GM12878 (cell line): Measurements from ENCODE around the gene MSI2. TPM values are rescaled to one million over a fixed set of nuclear protein-coding genes. Genes with fewer than 3 reads are reported as not detected.

Experiments
- ATAC-seq: fragments of 200-7000 bp; cut with Tn5 transposase; 3 replicates; pipeline ENCODE4 v1.9.1; 2020; ENCODE audit warnings: mild to moderate bottlenecking, moderate library complexity
- BruUV-seq: library from RNA; stranded (reverse); fragments of 400-500 nt; replicated peaks from 2 replicates; lab custom pipeline; 2021; lab: Mats Ljungman, UMichigan
- CTCF ChIA-PET: fragments of 300-600 bp; sonication (Branson Sonifier 250); formaldehyde crosslinking; extraction: SDS; loops from one replicate; lab custom pipeline; 2021; ENCODE audit warnings: inconsistent platforms; lab: Yijun Ruan, JAX
- POLR2A ChIA-PET: fragments of 350-600 bp; formaldehyde crosslinking; extraction: SDS; loops from one replicate; lab custom pipeline; 2021; ENCODE audit warnings: inconsistent platforms; lab: Charles Lee
- RAD21 ChIA-PET: fragments of 300-600 bp; sonication (Branson Sonifier 250); formaldehyde crosslinking; loops from one replicate; lab custom pipeline; 2023; ENCODE audit warnings: antibody characterized with exemption; ENCODE audit not compliant: unreplicated experiment; lab: Charles Lee
- SMC1A ChIA-PET: fragments of 300-600 bp; sonication (Branson Sonifier 250); formaldehyde crosslinking; loops from one replicate; lab custom pipeline; 2023; ENCODE audit not compliant: unreplicated experiment, uncharacterized antibody; lab: Charles Lee
- DNase-seq: peaks from one replicate; pipeline ENCODE4 v3.0.0-alpha.2; 2011; ENCODE audit warnings: low read depth, low spot score
- FAIRE-seq: peaks from 3 replicates; lab custom pipeline; 2011; peaks lifted over from hg19 to GRCh38; lab: Jason Lieb, UNC
- H2AFZ ChIP-seq: 2 replicates; pipeline ENCODE4 v1.6.0; 2011; ENCODE audit warnings: low read depth, low read length, control low read depth; ENCODE audit not compliant: control insufficient read depth
- H3K27ac ChIP-seq: 2 replicates; pipeline ENCODE4 v1.5.1; 2011; ENCODE audit warnings: control low read depth; ENCODE audit not compliant: control insufficient read depth, insufficient read depth
- H3K27me3 ChIP-seq, 2 experiments: replicated peaks in 1 of 2; 2 replicates each; pipeline versions ENCODE4 v1.6.0 to v1.6.1; 2011; ENCODE audit warnings: low read length in 1 of 2; ENCODE audit not compliant: control insufficient read depth in 2 of 2, insufficient read depth in 2 of 2
- H3K36me3 ChIP-seq, 2 experiments: 2 replicates each; pipeline ENCODE4 v1.5.1; 2011; ENCODE audit warnings: low read length in 1 of 2; ENCODE audit not compliant: control insufficient read depth in 2 of 2, insufficient read depth in 2 of 2
- H3K4me1 ChIP-seq: 2 replicates; pipeline ENCODE4 v1.6.1; 2011; ENCODE audit warnings: mild to moderate bottlenecking, low read length, moderate library complexity, mixed read lengths; ENCODE audit not compliant: control insufficient read depth, insufficient read depth
- H3K4me2 ChIP-seq: 2 replicates; pipeline ENCODE4 v1.6.0; 2011; ENCODE audit warnings: control low read depth; ENCODE audit not compliant: control insufficient read depth, insufficient read depth
- H3K4me3 ChIP-seq: fragments of 200-600 bp; sonication (generic); 2 replicates; pipeline ENCODE4 v1.5.1; 2016
- H3K79me2 ChIP-seq: 2 replicates; pipeline ENCODE4 v1.6.0; 2011; ENCODE audit warnings: low read length; ENCODE audit not compliant: control insufficient read depth, insufficient read depth
- H3K9ac ChIP-seq: 2 replicates; pipeline ENCODE4 v1.8.0; 2011; ENCODE audit warnings: low read length, control low read depth, mixed read lengths; ENCODE audit not compliant: control insufficient read depth, insufficient read depth
- H3K9me3 ChIP-seq: replicated peaks from 3 replicates; pipeline ENCODE4 v1.5.1; 2011; ENCODE audit warnings: mild to moderate bottlenecking, low read length; ENCODE audit not compliant: control insufficient read depth, insufficient read depth
- H4K20me1 ChIP-seq: 2 replicates; pipeline ENCODE4 v1.6.0; 2011; ENCODE audit not compliant: control insufficient read depth, insufficient read depth
- GABPA ChIP-seq: IDR thresholded peaks from 2 replicates; pipeline ENCODE4 v1.6.1; 2014; ENCODE audit warnings: antibody characterized with exemption, low read depth, mild to moderate bottlenecking, inconsistent platforms
- IKZF1 ChIP-seq: fragments of 450-650 bp; conservative IDR thresholded peaks from 2 replicates; pipeline ENCODE4 v1.6.1; 2017; ENCODE audit warnings: antibody characterized with exemption, mild to moderate bottlenecking
- KLF5 ChIP-seq: fragments of 450-650 bp; IDR thresholded peaks from 2 replicates; pipeline ENCODE4 v1.6.1; 2014; ENCODE audit warnings: mild to moderate bottlenecking; ENCODE audit not compliant: partially characterized antibody
- LARP7 ChIP-seq: fragments of 450-650 bp; IDR thresholded peaks from 2 replicates; pipeline ENCODE4 v1.6.1; 2017; ENCODE audit warnings: mild to moderate bottlenecking
- POLR2A ChIP-seq: IDR thresholded peaks from 2 replicates; pipeline ENCODE4 v1.6.1; 2011; ENCODE audit warnings: low read depth, mild to moderate bottlenecking, low read length
- POU2F2 ChIP-seq: IDR thresholded peaks from 3 replicates; pipeline ENCODE4 v1.6.1; 2011; ENCODE audit warnings: low read depth, mild to moderate bottlenecking, low read length, borderline replicate concordance
- RELB ChIP-seq: fragments of 450-650 bp; IDR thresholded peaks from 2 replicates; pipeline ENCODE4 v1.6.1; 2017; ENCODE audit warnings: low read depth, mild to moderate bottlenecking, moderate library complexity
- SPI1 ChIP-seq: IDR thresholded peaks from 2 replicates; pipeline ENCODE4 v1.6.1; 2011; ENCODE audit warnings: low read depth, mild to moderate bottlenecking, low read length, moderate library complexity, borderline replicate concordance; ENCODE audit not compliant: insufficient read depth
- ZNF274 ChIP-seq: IDR thresholded peaks from one replicate; pipeline ENCODE4 v1.8.0; 2011; ENCODE audit not compliant: insufficient read length, insufficient read depth
- ZNF592 ChIP-seq: fragments of 450-650 bp; IDR thresholded peaks from 2 replicates; pipeline ENCODE4 v1.6.1; 2017; ENCODE audit warnings: mild to moderate bottlenecking, moderate library complexity
- WGBS: methylation state at CpG from one replicate; pipeline ENCODE4 v1.1.6; 2016; ENCODE audit warnings: low lambda C conversion rate; ENCODE audit not compliant: insufficient replicate concordance, insufficient coverage; ENCODE audit errors: missing lambda C conversion rate; 5-methylcytosine and 5-hydroxymethylcytosine counted together
- in situ Hi-C: fragments of 300-500 bp; cut with MboI; formaldehyde crosslinking; loops from 9 replicates; pipeline ENCODE4 v1.14.3; 2018; ENCODE audit warnings: mixed read lengths
- intact Hi-C: fragments of 100-400 bp; cut with micrococcal nuclease; formaldehyde crosslinking; loops from one replicate; pipeline ENCODE4 v1.14.2; 2022; ENCODE audit not compliant: unreplicated experiment
- polyA plus RNA-seq, 11 experiments: library from polyadenylated mRNA; depleted of rRNA in 4 of 11; unstranded in 6 of 11; stranded (reverse) in 5 of 11; fragments of >200 nt; fragmentation: Nextera tagmentation in 4 of 11; fragmentation: Illumina TruSeq in 1 of 11; extraction: Ambion mirVana in 4 of 11; extraction: Trizol in 1 of 11; gene quantifications; 1 replicate in 1 of 11; 2 replicates in 10 of 11; pipeline versions ENCODE4 v1.2.1 to v1.2.3, GENCODE V29; 2011 to 2016; ENCODE audit warnings: inconsistent platforms in 2 of 11, missing spikeins in 2 of 11, low read depth in 1 of 11
- small RNA-seq: library from RNA; depleted of rRNA; stranded (forward); fragments of <200 nt; gene quantifications from one replicate; pipeline ENCODE3, GENCODE V24; 2014
- total RNA-seq, 4 experiments: library from RNA; depleted of rRNA in 3 of 4; stranded (reverse); fragments of >200 nt in 3 of 4; fragmentation: Illumina TruSeq in 1 of 4; extraction: Trizol in 1 of 4; gene quantifications; 2 replicates each; pipeline versions ENCODE4 v1.2.1 to v1.2.3, GENCODE V29; 2013 to 2021

MSI2 gene
- total and polyA plus RNA-seq, 10 of the 15 experiments (the other 5 are each of a cell fraction or from before 2014, with no cell fraction given) = 6.1 to 76.1 (median 42.0) TPM

- SMC1A ChIA-PET = interaction anchor here (0.6 kb wide), 1 partner anchor 360 kb away, joined by 3 read pairs; no protein-coding TSS in a partner anchor
- Histone ChIP-seq H3K79me2 (no peaks in the 10 kb centered on the region), H3K4me3 (no peak overlapping the region), H4K20me1 (no peaks in the 10 kb centered on the region), H3K4me1 (peaks cover 16% of the 10 kb centered on the region), H3K27ac (no peak overlapping the region), H2AFZ (no peak overlapping the region), H3K9ac (no peak overlapping the region), H3K27me3 (no peaks in the 10 kb centered on the region; a peak in 1 of 4 replicates), H3K4me2 (no peak overlapping the region), H3K36me3 (no peaks in the 10 kb centered on the region), H3K9me3 (no peaks in the 10 kb centered on the region)
- intact Hi-C loops = no loop called here
- no peak for TF ChIP-seq ZNF592
- no peak for TF ChIP-seq ZNF274
- TF ChIP-seq LARP7 = no peak
- no peak for TF ChIP-seq POLR2A
- no peak for TF ChIP-seq GABPA
- no peak for TF ChIP-seq IKZF1
- no peak for TF ChIP-seq POU2F2
- no peak for TF ChIP-seq KLF5
- no peak for TF ChIP-seq RELB
- TF ChIP-seq SPI1 = no peak
- no peak for ATAC-seq
- RAD21 ChIA-PET = no interaction called here
- CTCF ChIA-PET = interaction anchor here (1.5 kb wide), 1 partner anchor 61 kb away, joined by 5 read pairs; no protein-coding TSS in a partner anchor
- DNase-seq = no peak
- POLR2A ChIA-PET = interaction anchor here (0.6 kb wide), 1 partner anchor 28 kb away, joined by 4 read pairs; no protein-coding TSS in a partner anchor
- in situ Hi-C loops = no loop called here
- 72% methylated on average over 2 of the region's 2 CpGs for WGBS
- FAIRE-seq = no peak
- no TSS peak for BruUV-seq
Observed at GRCh38 chr17:57733085-57733484, 476.8 kb downstream of the MSI2 start.

Small RNA genes lying within 50 kb of the gene (small RNA-seq; reads per million reads assigned to genes)
- not detected for gene RN7SL449P
- not detected for gene RNU7-134P

Other genes starting within 250 kb of the MSI2 start
- 40.7 and 50.5 TPM in 2 replicates for gene AKAP1, start 171.3 kb upstream of the MSI2 start, total RNA-seq (2014; rRNA removed)
- 29.5 and 36.8 TPM in 2 replicates for gene AKAP1, start 171.3 kb upstream of the MSI2 start, total RNA-seq (2014; rRNA removed; fragmentation: Illumina TruSeq; extraction: Trizol)
- gene AKAP1, start 171.3 kb upstream of the MSI2 start, total RNA-seq (2021) = 39.9 and 45.9 TPM in 2 replicates
- 15.6 and 39.2 TPM in 2 replicates for gene AKAP1, start 171.3 kb upstream of the MSI2 start, polyA plus RNA-seq (2011; rRNA removed)
- gene AKAP1, start 171.3 kb upstream of the MSI2 start, polyA plus RNA-seq (2014; fragmentation: Illumina TruSeq; extraction: Trizol) = 30.9 and 48.4 TPM in 2 replicates
- gene AKAP1, start 171.3 kb upstream of the MSI2 start, polyA plus RNA-seq (2014; fragmentation: Nextera tagmentation; extraction: Ambion mirVana) = 10 to 100 TPM; 11.9 to 15.2 TPM
- gene AKAP1, start 171.3 kb upstream of the MSI2 start, polyA plus RNA-seq (2014; rRNA removed) = 34.4 and 58.8 TPM in 2 replicates
- 10 to 100 TPM; 37.1 to 40.9 TPM for gene AKAP1, start 171.3 kb upstream of the MSI2 start, polyA plus RNA-seq (2016; fragmentation: Nextera tagmentation; extraction: Ambion mirVana)